ENCODE data around the gene RPS15.

- TF ChIP-seq CTCF (IDR thresholded peaks at IDR 0.05; ENCODE audit: insufficient read depth, low read depth, low read length) (no peak), EZH2 (IDR thresholded peaks at IDR 0.05; ENCODE audit: insufficient read depth, low read length) (no peak)
Observed at GRCh38 chr19:1466018-1466460, 27.8 kb downstream of the RPS15 start.
